DMS153 treated with DMSO at 0.1 percent for 48 hours (cell line): ENCODE results near the gene GALNT2.
A peak's percentile ranks its signal among the peaks of the same experiment; 100 is the strongest.

Source experiments
- DNase-seq: peaks from one replicate; lab custom pipeline; 2025; ENCODE audit not compliant: unreplicated experiment; lab: John Stamatoyannopoulos, UW

Gene GALNT2

DNA sequence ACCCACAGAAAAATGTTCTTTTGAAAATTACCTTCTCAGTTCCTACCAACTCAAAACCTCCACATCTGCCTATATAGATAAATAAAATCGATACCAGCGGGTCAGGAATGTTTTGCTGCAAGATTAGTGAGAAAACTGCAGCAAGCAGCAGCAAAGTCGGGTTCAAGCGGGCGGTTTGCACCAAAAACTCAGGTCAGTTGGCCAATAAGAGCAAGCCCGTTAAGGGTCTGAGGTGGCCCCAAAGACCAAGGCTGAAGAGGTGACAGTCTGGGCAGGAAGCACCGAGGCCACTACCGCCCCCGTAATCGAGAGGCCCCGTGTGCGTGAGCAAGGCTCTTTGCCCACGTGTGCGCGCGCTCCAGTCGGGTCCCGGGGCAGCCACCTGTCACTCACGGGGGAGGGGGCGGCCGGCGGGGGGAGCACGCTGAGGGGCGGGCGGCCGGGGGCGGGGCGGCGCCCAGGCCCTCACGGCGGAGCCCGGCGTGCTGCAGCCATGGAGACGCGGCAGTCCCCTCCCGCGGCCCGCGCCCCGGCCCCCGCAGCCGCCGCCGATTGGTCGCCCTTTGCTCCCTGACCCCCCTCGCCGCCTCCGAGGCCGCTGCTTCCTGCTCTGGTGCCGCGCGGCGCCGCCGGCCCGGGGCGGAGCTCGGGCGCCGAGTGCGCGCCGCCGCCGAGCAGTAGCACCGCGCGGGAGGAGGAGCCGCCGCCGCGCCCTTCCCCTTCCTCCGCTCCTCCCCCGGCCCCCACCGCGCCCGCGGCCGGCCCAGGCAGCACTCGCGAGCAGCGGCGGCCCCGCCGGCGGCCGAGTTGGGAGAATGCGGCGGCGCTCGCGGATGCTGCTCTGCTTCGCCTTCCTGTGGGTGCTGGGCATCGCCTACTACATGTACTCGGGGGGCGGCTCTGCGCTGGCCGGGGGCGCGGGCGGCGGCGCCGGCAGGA lies at the start of gene GALNT2:
Gene GALNT2 (plus strand): TSS at position 773 of the 939 bp plus-strand sequence. CDS start 43 bp downstream, at position 816.
- DNase-seq = peak; percentile 95

DNA sequence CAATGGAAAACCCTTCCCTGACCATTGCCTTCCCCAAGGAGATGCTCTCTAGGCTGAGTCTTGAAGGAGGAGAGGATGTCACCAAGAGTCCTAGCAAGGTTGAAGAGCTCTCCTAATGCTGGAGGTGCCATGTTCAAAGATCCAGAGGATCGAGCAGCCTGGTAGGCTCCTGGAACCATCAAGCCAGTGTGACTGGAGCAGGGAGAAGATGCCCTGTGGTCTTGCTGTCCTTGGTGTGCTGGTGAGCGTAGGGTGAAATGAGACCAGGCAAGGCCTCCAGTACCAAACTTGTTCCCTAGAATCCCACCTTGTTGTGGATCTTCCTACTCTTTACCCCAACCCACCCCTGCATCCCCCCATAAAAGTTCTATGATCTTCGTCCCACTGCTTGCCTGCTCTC lies 46.6 kb upstream of the GALNT2 start:
- no peak for DNase-seq

DNA sequence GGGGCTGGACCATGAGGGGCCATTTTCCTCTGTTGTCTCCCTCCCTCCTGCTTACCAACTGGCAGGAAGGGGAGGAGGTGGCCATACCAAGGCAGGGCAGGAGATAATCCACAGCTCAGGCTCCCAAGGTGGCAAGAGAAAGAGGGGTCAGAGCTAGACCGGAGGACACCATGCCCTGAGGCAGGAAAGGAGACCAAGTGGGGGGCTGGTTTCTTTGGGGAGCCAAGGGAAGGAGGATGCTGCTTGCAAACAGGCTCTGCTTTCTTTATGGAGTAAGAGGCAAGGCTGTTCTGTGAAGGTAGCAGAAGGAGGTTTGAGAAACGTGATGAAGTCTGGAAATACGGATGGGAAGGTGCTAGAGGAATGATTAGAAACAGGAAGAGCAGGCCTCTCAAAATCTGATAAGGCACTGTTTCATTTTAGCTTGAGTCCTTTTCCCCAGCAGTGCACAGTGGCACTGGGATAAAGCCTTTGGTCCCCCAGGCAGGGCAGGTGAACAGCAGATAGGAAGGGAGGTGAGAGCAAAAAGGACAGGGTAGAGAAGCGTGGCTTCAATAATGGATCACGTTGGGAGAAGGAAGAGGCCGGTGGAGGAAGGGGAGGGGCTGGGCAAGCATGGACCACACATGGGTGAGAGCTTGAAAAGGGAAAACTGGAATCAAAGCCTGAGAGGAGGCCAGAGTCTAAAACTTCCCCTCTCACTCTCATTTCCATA lies 44.2 kb upstream of the GALNT2 start:
- no peak for DNase-seq

DNA sequence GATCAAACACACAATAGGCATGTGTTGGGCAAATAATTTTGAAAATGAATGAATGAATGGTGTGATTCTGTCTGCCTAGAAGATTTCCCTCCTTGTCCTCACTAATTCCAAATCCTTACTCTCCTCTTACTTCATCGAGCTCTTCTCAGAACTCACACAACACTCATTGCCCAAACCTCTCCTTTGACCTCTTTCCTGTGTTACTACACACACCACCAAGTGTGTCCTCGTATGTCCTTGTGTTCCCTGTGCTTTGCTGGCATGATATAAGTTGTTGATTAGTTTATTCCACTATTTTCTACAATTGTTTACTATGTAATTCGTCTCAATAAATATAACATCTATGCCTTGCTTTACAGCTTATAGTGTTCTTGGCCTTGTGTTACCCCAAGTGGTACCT lies 41.4 kb upstream of the GALNT2 start:
- no peak for DNase-seq

DNA sequence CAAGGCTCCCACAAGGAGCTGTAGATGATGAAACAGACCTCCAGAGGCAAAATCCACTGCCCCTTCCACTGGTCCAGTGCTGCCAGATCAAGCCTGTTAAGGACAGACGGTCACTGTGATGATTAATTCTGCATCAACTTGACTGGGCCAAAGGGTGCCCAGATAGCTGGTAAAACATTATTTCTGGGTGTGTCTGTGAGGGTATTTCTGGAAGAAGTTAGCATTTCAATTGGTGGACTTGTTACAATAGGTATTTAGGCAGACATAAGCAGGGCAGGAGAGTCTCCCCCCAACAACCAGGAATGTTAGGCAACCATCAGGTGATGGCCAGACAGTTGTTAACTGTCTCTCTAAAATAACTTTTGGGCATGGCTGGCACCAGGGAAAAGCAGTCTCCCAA lies 40.9 kb upstream of the GALNT2 start:
- no peak for DNase-seq

DNA sequence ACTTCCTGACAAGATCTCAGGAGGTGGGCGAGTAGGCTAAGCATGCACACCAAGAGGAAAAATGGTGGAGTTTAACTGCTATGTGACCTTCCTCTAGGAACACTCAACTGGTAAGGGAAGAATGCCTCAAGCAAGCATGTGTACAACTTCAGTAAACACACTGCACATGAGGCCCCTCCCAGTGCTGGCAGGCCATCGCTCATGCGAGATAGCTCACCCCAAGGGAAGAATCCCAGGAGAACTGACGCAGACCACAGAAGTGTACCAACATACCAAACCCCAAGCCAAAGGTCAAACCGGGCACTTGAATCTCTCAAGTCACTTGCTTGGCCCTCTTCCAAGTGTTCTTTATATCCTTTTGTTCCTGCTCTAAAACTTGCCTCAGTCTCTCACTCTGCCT lies 40.5 kb upstream of the GALNT2 start:
- no peak for DNase-seq

DNA sequence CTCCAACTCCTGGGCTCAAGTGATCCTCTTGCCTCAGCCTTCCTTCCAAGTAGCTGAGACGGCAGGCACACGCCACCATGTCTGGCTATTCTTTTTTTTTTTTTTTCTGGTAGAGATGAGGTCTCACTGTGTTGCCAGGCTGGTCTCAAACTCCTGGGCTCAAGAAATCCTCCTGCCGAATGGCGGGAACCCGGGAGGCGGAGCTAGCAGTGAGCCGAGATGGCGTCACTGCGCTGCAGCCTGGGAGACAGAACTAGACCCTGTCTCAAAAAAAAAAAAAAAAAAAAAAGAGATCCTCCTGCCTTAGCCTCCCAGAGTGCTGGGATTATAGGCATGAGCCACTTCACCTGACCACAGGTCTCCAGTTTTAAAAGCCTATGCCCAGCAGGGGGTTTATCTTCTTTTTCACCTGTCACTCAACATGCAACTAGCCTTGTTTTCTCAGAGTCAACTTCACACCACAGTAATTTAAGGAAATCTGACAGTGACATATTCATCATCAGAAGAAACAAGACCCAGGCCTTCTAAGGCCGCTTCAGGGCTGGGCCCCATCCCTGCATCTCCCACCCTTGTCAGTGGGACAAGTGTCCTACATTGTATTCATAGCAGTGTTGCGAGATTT lies 38.3 kb upstream of the GALNT2 start:
- no peak for DNase-seq

DNA sequence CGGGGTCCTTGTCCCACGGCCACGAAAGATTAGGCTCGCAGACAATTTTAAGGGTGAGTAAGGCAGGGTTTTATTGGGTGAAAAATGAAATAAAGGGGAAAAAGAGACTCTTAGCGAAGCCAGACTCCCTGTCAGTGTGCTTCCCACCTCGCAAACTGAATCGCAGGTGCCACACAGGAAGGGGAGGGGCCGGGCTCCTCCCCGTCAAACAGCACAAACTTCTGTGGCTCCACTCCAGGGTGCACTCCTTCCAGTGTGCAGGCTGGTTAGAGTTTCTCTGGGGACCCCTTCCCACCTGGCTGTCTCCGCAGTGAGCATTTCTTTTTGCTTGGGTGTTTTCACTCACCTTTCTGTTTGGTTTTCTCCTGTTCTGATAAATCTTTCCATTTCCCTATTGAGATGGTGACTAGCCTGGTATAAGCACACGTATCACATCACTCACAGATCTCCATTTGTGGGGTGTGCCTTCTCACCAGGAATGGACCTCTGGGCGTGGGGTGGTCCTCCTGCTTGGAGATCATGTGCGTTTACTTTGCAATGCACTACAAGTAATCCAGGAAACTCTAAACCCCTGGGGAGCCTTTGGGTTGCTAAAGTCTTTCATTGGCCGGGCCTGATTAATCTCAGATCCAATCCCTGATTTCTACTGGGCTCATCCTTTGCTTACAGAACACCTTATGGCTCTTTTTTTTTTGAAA lies 37.6 kb upstream of the GALNT2 start:
- no peak for DNase-seq

DNA sequence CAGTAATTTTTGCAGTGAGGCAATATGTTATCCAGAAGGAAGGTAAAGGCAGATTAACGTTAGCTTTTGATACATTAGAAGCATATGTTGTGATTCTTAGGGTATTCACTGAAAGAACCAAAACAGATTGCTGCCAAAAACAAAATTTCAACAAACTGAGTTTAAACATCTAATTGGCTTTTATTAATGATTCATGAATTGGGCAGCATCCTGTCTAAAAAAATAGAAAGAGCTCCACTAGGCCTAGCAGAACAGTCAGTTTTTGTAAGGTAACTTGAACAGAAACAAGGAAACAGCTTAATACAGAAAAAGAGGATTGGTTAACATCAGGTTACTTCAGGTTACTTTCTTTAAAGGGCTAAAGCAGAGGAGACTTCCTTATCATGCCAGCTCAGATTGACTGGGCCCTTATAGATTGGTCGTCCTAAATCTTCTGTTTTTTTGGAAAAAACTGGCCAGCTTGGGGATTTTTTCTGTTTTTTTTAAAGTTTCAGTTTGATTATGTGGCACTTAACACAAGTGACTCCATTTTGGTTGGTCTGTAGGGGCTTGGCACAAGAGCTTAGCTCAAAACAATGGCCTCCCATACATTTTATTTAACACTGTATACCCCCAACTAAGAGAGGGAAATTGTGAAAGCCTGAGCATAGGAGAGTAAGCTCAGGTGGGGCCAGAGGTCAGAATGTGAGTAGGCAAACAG lies 36.8 kb upstream of the GALNT2 start:
- DNase-seq = no peak

DNA sequence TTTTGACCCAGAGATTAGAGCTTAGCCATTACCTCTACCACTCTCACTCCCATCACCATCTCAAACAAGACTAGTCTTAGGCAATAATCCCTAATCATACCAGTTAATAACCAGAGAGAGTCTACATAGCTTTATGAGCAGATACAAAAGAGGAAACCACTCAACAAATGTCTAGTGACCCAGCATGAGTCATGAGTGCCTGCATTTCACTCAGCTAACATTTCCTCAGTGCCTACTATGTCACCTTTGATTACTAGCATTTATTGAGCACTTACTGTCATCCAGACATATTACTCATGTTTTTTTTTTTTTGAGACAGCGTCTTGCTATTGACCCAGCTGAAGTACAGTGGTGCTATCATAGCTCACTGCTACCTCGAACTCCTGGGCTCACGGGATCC lies 35.9 kb upstream of the GALNT2 start:
- DNase-seq = no peak

DNA sequence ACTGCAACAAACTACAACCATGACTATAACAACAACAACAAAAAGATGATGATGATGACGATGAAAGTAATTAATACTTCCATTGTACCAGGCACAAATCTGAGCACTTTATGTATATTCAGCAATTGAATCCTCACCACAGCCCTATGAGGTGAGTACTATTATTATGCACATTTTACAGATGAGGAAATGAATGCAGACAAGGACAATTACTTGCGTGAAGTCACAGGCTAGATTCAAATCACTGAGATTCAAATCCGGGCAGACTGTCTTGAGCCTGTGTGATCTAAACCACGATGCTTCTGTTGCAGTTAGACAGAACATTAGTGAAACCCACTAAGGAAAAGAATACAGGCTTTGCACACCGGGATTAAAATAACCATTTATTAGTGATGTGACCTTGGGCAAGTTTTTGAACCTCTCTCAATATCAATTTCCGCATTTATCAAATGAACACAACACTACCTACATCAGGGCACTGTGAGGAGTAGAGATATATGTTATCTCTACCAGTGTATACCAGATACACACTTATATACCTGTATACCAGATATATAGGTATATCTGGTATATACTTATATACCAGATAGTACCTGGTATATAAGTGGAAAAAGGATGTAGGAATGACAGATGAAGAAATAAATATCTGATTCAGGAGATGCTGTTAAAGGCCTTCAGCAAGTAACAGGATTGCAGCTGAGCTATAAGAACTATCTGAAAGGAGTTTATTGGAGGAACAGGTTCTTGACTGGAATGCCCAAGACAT lies 34.3 kb upstream of the GALNT2 start:
- no peak for DNase-seq

DNA sequence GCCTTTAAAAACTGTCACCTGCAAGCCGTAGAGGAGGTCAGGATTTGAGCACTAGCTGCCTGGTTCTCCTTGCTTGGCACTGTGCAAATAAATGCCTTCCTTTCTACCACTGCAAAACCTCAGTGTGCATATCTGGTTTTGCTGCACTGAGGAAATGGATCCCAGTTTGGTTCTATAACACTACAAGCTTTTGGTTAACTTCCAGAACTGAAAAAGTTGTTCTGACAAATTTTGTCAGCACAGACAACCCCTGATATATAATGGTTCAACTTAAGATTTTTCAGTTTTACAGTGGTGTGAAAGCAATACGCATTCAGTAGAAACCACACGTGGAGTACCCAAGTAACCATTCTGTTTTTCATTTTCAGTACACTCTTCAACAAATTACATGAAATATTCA lies 29.8 kb upstream of the GALNT2 start:
- DNase-seq = no peak

DNA sequence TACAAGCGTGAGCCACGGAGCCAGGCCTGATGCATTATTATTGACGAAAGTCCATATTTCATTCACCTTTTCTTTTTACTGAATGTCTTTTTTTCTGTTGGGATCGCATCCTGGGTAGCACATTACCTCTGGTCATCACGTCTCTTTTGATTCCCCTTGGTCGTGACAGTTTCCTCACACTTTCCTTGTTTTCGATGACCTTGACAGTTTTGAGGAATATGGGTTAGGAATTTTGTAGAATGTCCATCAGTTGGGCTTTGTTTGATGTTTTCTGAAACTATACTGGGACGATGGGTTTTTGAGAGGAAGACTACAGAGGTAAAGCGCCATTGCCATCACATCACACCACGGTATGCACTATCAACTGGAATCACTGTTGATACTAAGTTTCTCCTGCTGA lies 26.6 kb upstream of the GALNT2 start:
- DNase-seq = no peak

DNA sequence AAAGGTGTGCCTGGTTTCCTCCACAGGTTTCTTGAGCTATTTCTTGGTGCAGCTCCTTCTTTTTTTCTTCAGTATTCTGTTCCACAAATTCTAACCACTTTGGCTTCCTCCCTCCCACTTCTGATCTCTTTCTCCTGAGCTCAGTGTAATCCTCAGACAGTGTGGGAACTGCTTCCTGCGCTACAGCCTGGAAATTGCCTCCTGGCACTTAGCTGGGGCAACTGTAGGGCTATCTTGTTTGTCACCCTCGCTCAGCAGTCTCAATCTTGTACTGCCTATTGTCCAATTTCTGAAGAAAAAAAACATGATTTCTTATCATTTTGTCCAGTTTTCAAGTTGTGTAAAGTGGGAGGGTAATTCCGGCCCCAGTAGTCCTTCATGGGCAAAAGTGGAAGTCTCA lies 24.0 kb upstream of the GALNT2 start:
- no peak for DNase-seq

DNA sequence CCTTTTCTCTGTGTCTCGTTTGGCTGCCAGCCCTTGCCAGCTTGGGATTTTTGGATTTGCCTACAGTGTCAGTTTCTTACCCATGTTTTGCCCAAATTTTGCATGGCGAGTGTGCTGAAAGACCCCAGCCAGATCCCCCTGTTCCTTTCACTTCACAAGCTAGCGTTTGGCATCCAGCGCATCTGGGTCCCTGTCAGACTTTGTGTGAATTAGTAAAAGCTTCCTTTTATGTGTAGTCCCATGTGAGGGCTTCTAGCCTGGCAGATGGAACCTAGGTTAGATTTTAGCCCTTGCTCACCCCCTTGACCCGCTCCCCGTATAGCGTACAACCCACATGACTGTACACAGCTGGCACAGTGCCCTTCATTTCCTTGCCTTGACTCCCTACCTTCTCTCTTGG lies 22.3 kb upstream of the GALNT2 start:
- no peak for DNase-seq

DNA sequence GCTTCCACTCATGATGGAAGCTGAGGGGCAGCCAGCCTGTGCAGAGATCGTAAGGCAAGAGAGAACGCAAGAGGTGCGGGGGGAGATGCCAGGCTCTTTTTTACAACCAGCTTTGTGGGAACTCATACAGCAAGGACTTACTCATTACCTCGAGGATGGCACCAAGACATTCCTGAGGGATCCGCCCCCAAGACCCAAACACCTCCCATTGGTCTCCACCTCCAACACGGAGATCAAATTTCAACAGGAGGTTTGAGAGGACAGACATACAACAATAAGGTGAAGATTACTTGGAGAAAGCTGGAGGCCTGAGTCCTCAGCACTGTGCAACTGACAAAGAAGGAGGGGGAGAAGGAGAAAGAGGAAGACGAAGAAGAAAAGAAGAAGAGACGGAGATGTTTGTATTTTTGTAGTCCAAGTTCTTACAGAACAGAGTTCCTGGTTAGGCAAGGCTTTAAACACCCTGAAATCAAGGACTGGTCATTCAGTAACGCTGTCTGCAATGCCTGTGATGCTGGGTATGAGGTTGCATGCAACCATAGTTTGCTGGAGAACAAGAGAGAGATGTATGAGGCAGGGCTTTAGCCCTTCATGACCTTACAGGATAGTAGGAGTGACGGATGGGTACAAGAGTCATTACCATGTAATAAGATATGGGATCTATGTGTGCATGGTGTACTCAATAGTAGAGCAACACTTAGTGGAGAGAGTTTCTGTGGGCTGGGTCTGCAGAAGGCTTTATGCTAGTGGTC lies 19.7 kb upstream of the GALNT2 start:
- no peak for DNase-seq

DNA sequence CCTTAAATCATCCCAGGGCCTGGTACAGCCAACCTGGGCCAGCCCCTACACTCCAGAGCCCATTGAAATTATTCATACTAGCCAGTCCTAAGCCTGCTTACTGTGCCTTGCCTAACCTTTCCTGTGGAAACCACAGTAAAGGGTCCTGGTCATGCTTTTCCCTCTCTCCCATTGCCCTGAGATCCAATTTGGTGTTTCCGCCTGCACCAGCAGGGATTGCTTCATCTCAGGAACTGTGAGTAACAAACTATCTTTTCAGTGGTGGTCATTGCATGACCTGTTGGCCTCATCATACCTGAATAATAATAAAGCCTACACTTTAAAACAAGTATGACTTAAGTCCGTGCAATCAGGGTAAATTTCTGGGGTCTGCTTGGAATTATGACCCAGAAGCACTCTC lies 18.7 kb upstream of the GALNT2 start:
- DNase-seq = no peak

DNA sequence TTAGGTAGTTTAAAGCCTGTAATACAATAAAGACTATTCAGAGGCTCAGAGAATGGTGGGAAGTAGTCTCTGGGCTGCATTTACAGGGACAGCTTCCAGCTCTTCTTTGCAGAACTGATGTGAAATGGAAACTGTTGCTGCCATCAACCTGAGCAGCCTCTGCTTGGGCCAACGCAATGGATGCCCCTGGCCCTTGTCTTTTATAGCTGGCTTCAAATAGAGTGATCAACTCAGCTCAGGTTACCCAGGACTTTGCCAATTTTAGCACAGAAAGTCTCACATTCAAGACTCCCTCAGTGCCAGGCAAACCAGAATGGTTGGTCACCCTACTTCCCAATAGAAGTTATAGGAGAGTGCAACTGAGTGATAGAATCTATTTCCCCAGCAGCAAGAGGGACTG lies 18.1 kb upstream of the GALNT2 start:
- no peak for DNase-seq

DNA sequence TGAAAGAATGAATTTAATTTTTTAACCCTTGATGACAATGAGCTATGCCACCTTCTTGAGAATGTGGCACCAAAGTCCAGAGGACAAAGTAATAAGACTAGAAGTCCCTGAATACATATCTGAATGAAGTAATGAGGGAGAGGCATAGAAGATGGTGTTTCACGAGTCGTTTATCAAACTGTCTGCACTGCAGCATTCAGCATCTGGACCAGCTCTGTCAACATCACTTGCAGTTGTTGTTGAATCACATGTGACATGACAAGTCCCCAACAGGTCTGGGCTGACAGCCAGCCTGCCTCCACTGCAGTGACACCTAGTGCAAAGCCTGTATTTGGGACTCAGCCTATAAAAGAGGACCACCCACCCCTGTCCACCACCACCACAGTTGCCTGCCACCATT lies 17.3 kb upstream of the GALNT2 start:
- no peak for DNase-seq
